ENCODE results near the gene RBM12.

- TF ChIP-seq POLR2A (IDR thresholded peaks at IDR 0.05; ENCODE audit: low read depth, low read length) (no peak), POLR2AphosphoS5 (IDR thresholded peaks at IDR 0.05; ENCODE audit: low read depth, low read length) (no peak), SPI1 (IDR thresholded peaks at IDR 0.05; ENCODE audit: low read depth, low read length) (no peak), TAF1 (IDR thresholded peaks at IDR 0.05; ENCODE audit: low read depth, low read length) (no peak), PAX5 (IDR thresholded peaks at IDR 0.05; ENCODE audit: insufficient read depth, low read length, severe bottlenecking) (no peak), POU2F2 (IDR thresholded peaks at IDR 0.05; ENCODE audit: low read depth, low read length) (no peak)
Measured at GRCh38 chr20:35690265-35690664, 25.6 kb upstream of the RBM12 start.

Data from GM12891 (cell line).